CD14-positive monocyte (primary cell): Measurements from ENCODE around the gene MYO7B. TPM values are rescaled to one million over a fixed set of nuclear protein-coding genes. Genes with fewer than 3 reads are reported as not detected.

Experiments
- DNase-seq, 3 donors: peaks; one replicate each; pipeline ENCODE4 v3.0.0-alpha.2; 2011 to 2022
- H2AFZ ChIP-seq: 2 replicates; pipeline ENCODE4 v1.6.0; 2012; ENCODE audit warnings: mild to moderate bottlenecking, low read depth, low read length, inconsistent platforms; ENCODE audit not compliant: insufficient read depth, poor library complexity, severe bottlenecking
- H3K27ac ChIP-seq, 2 donors: 1 replicate in 1 of 2; 2 replicates in 1 of 2; pipeline ENCODE4 v1.5.1; 2012 to 2013; ENCODE audit warnings: low read length in 2 of 2, control low read depth in 1 of 2, inconsistent platforms in 1 of 2, low read depth in 1 of 2, mild to moderate bottlenecking in 1 of 2
- H3K27me3 ChIP-seq, 2 donors: one replicate each; pipeline versions ENCODE4 v1.6.0 to v1.6.1; 2011 to 2013; ENCODE audit warnings: low read length in 2 of 2; ENCODE audit not compliant: control insufficient read depth in 2 of 2, insufficient read depth in 2 of 2
- H3K36me3 ChIP-seq, 2 donors: replicated peaks in 1 of 2; 1 replicate in 1 of 2; 2 replicates in 1 of 2; pipeline versions ENCODE4 v1.5.1 to v1.6.1; 2012 to 2013; ENCODE audit warnings: low read length in 2 of 2, control low read depth in 1 of 2, inconsistent platforms in 1 of 2, mild to moderate bottlenecking in 1 of 2; ENCODE audit not compliant: insufficient read depth in 2 of 2, control insufficient read depth in 1 of 2
- H3K4me1 ChIP-seq, 2 donors: 1 replicate in 1 of 2; 2 replicates in 1 of 2; pipeline versions ENCODE4 v1.5.1 to v1.6.1; 2012 to 2013; ENCODE audit warnings: low read length in 2 of 2, control low read depth in 1 of 2, inconsistent platforms in 1 of 2, mild to moderate bottlenecking in 1 of 2, moderate library complexity in 1 of 2; ENCODE audit not compliant: insufficient read depth in 2 of 2, control insufficient read depth in 1 of 2
- H3K4me2 ChIP-seq: replicated peaks from 2 replicates; pipeline ENCODE3; 2012; ENCODE audit warnings: low read length, moderate library complexity, mild to moderate bottlenecking; ENCODE audit not compliant: poor library complexity, severe bottlenecking; ENCODE audit errors: extremely low read depth
- H3K4me3 ChIP-seq, 3 experiments: fragments of 200-600 bp in 1 of 3; sonication (generic) in 1 of 3; replicated peaks in 1 of 3; 1 replicate in 2 of 3; 2 replicates in 1 of 3; pipeline ENCODE4 v1.5.1; 2011 to 2013; ENCODE audit warnings: low read length in 3 of 3, mild to moderate bottlenecking in 3 of 3, control low read depth in 2 of 3, low read depth in 2 of 3, inconsistent platforms in 1 of 3, moderate library complexity in 1 of 3
- H3K79me2 ChIP-seq: 2 replicates; pipeline ENCODE4 v1.6.0; 2012; ENCODE audit warnings: mild to moderate bottlenecking, control low read depth, inconsistent platforms, low read length, moderate library complexity; ENCODE audit not compliant: insufficient read depth
- H3K9ac ChIP-seq: 2 replicates; pipeline ENCODE4 v1.6.0; 2017; ENCODE audit warnings: low read length, mild to moderate bottlenecking; ENCODE audit not compliant: insufficient read depth, poor library complexity, severe bottlenecking
- H3K9me3 ChIP-seq, 2 donors: replicated peaks in 1 of 2; 1 replicate in 1 of 2; 2 replicates in 1 of 2; pipeline versions ENCODE4 v1.5.1 to v1.6.1; 2012 to 2013; ENCODE audit warnings: low read length in 2 of 2, control low read depth in 1 of 2; ENCODE audit not compliant: control insufficient read depth in 1 of 2, insufficient read depth in 1 of 2
- H4K20me1 ChIP-seq: 2 replicates; pipeline ENCODE4 v1.6.0; 2012; ENCODE audit warnings: mild to moderate bottlenecking, low read length, control low read depth, moderate library complexity; ENCODE audit not compliant: insufficient read depth
- H3K27ac Mint-ChIP-seq, 7 donors: one replicate each; pipeline ENCODE4 v1.8.0; 2020; ENCODE audit warnings: mild to moderate bottlenecking in 7 of 7, mixed read lengths in 7 of 7, moderate library complexity in 6 of 7, inconsistent platforms in 2 of 7
- H3K27me3 Mint-ChIP-seq, 3 donors: one replicate each; pipeline ENCODE4 v1.8.0; 2021 to 2022; ENCODE audit warnings: low read depth in 3 of 3, mild to moderate bottlenecking in 3 of 3, mixed read lengths in 3 of 3, moderate library complexity in 3 of 3, inconsistent platforms in 1 of 3
- H3K36me3 Mint-ChIP-seq, 2 donors: one replicate each; pipeline ENCODE4 v1.8.0; 2020; ENCODE audit warnings: mixed read lengths in 2 of 2, inconsistent platforms in 1 of 2, mild to moderate bottlenecking in 1 of 2
- H3K4me1 Mint-ChIP-seq: one replicate; pipeline ENCODE4 v1.8.0; 2020; ENCODE audit warnings: mild to moderate bottlenecking, mixed read lengths
- H3K4me3 Mint-ChIP-seq, 2 donors: one replicate each; pipeline ENCODE4 v1.8.0; 2020; ENCODE audit warnings: mild to moderate bottlenecking in 2 of 2, mixed read lengths in 2 of 2, moderate library complexity in 1 of 2
- H3K9me3 Mint-ChIP-seq, 7 donors: one replicate each; pipeline ENCODE4 v1.8.0; 2020 to 2022; ENCODE audit warnings: mixed read lengths in 7 of 7, mild to moderate bottlenecking in 6 of 7, moderate library complexity in 6 of 7, inconsistent platforms in 2 of 7
- CTCF ChIP-seq: fragments of 200-600 bp; IDR thresholded peaks from one replicate; pipeline ENCODE4 v1.8.0; 2022; ENCODE audit warnings: antibody characterized with exemption, mild to moderate bottlenecking
- WGBS: methylation state at CpG from one replicate; pipeline ENCODE4 v1.1.5; 2013; ENCODE audit warnings: missing lambda C conversion rate; ENCODE audit not compliant: insufficient coverage; 5-methylcytosine and 5-hydroxymethylcytosine counted together
- intact Hi-C, 2 donors: fragments of 100-400 bp; cut with micrococcal nuclease; formaldehyde crosslinking; loops; one replicate each; pipeline versions ENCODE4 v1.15.0 to v1.15.1; 2023
- polyA plus RNA-seq, 3 donors: library from polyadenylated mRNA; depleted of rRNA in 1 of 3; unstranded in 2 of 3; stranded (reverse) in 1 of 3; fragments of 300-500 nt in 2 of 3; fragments of >200 nt in 1 of 3; fragmentation: Illumina TruSeq in 2 of 3; gene quantifications; 1 replicate in 2 of 3; 2 replicates in 1 of 3; pipeline ENCODE4 v1.2.3, GENCODE V29; 2012 to 2021

Gene MYO7B
- polyA plus RNA-seq, 3 donors, result 7.3 to 9.8 (median 9.0) TPM

GRCh38 chr2:127661949-127662510, 126.5 kb downstream of the MYO7B start:
- Mint-ChIP-seq H3K9me3 (peaks cover 0 to 13% (median 5%) of the 10 kb centered on the region in 7 donors), H3K4me3 (no peak overlapping the region), H3K27ac (no peak overlapping the region), H3K36me3 (peaks cover 0 to 3% of the 10 kb centered on the region in 2 donors), H3K27me3 (peaks cover 44 to 49% (median 46%) of the 10 kb centered on the region in 3 donors), H3K4me1 (peaks cover 9% of the 10 kb centered on the region)
- H3K4me2 ChIP-seq, result no peak overlapping the region
- H3K9ac ChIP-seq, result no peak overlapping the region
- H3K4me3 ChIP-seq, result no peak overlapping the region
- peaks cover 33 to 48% of the 10 kb centered on the region in 2 donors for H3K27me3 ChIP-seq
- intact Hi-C loops, result no loop called here
- TF ChIP-seq CTCF, result no peak
- H3K4me1 ChIP-seq, result no peaks in the 10 kb centered on the region
- no peak for DNase-seq
- H3K27ac ChIP-seq, result no peak overlapping the region
- no peak overlapping the region for H2AFZ ChIP-seq
- H3K36me3 ChIP-seq, result no peaks in the 10 kb centered on the region
- peaks cover 7% of the 10 kb centered on the region in 2 donors for H3K9me3 ChIP-seq
- no peaks in the 10 kb centered on the region for H4K20me1 ChIP-seq
- WGBS, result 64% methylated on average over 8 of the region's 9 CpGs
- no peaks in the 10 kb centered on the region for H3K79me2 ChIP-seq

- Histone ChIP-seq H3K27me3 (peaks cover 36 to 52% of the 10 kb centered on the region in 2 donors), H3K79me2 (no peaks in the 10 kb centered on the region), H3K27ac (no peak overlapping the region), H4K20me1 (no peaks in the 10 kb centered on the region), H3K9me3 (peaks cover 7% of the 10 kb centered on the region in 2 donors), H3K4me2 (no peak overlapping the region), H3K9ac (no peak overlapping the region), H3K4me1 (no peaks in the 10 kb centered on the region), H3K4me3 (no peak overlapping the region), H2AFZ (no peak overlapping the region), H3K36me3 (no peaks in the 10 kb centered on the region)
- Mint-ChIP-seq H3K27ac (no peak overlapping the region), H3K9me3 (peaks cover 0 to 13% (median 5%) of the 10 kb centered on the region in 7 donors), H3K4me1 (peaks cover 9% of the 10 kb centered on the region), H3K27me3 (peaks cover 47 to 55% (median 50%) of the 10 kb centered on the region in 3 donors), H3K4me3 (peak overlapping the region in 1 of 2 donors; percentile 82), H3K36me3 (peaks cover 0 to 3% of the 10 kb centered on the region in 2 donors)
- 84% methylated on average over 9 of the region's 9 CpGs for WGBS
- no peak for TF ChIP-seq CTCF
- intact Hi-C loops, result no loop called here
- DNase-seq, result no peak
Observed at GRCh38 chr2:127662937-127663565, 127.6 kb downstream of the MYO7B start.
